ENCODE data around the gene MARK4.
"Not testable (repeated sequence)": the region's sequence is repeated elsewhere in the genome, so short reads cannot be mapped to it uniquely, and the experiment has no call there.

MARK4 gene

DNA sequence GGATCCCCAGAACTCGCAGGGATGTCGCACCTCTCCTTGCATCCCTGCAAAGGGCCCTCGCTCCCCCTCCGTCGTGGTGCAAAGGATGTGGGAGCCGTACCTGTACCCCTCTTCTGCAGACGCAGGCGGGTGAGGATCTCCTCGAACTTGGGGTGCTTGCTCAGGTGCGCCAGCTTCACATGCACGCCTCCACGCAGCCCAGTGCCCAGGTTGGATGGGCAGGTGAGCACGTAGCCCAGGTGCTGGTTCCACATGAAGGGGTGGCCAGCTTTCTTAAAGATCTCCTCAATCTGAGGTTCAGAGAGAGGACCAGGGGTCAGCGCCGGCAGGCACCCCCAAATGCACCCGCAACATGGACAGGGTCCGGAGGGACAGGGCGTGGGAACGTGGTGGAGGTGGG lies 56.3 kb downstream of the MARK4 start:
- no peak for DNase-seq

DNA sequence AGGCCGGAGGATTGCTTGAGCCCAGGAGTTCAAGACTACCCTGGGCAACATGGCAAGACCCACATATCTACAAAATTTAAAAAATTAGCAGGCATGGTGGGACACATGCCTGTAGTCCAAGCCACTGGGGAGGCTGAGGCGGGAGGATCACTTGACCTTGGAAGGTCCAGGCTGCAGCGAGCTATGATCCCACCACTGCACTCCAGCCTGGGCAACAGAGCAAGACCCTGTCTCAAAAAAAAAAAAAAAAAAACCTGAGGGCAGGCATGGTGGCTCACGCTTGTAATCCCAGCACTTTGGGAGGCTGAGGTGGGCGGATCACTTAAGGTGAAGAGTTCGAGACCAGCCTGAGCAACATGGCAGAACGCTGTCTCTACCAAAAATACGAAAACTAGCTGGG lies 58.3 kb downstream of the MARK4 start:
- DNase-seq, result not testable (repeated sequence)

DNA sequence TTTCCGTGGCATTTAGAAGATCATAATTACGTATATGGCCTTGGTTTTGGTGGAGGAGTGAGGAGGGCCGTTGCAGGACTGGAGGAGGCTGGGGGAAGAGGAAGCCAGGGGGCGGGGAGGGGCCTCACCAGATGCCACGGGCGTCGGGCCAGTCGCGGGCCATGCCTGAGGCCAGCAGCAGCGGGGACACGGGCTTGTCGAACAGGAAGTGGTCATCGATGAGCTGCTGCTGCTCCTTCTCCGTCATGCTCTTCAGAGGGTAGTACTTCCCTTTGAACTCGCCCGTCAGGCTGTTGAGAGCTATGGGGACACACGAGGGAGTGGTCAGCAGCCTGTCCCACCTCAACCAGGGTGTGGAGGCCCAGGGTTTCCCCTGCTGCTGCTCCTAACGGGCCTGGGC lies 60.5 kb downstream of the MARK4 start:
- no peak for DNase-seq

DNA sequence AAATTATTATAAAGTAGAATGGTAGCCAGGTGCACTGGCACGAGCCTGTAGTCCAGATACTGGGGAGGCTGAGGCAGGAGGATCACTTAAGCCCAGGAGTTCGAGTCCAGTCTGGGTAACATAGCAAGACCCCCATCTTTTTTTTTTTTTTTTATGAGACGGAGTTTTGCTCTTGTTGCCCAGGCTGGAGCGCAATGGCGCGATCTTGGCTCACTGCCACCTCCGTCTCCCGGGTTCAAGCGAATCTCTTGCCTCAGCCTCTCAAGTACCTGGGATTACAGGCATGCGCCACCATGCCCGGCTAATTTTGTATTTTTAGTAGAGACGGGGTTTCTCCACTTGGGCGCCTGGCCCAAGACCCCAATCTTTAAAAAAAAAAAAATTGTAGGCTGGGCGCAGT lies 61.2 kb downstream of the MARK4 start:
- DNase-seq, result not testable (repeated sequence)

DNA sequence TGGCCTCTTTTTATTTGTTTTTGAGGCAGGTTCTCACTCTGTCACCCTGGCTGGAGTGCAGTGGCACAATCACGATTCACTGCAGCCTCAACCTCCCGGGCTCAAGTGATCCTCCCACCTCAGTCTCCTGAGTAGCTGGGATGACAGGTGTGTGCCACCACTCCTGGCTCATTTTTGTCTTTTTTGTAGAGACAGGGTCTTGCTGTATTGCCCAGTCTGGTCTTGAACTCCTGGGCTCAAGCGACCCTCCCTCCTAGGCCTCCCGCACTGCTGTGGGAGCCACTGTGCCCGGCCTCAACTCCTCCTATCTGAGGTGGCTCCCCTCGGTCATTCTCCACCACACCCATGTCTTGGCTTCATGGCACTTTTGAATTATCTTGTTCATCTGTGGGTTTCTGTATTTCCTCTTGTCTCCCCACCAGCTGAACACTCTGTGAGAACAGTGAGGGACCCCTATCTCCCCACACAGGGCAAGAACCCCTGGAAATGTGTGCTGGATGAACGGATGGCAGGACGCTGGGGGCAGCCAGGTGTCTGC lies 63.7 kb downstream of the MARK4 start:
- DNase-seq, result no peak

DNA sequence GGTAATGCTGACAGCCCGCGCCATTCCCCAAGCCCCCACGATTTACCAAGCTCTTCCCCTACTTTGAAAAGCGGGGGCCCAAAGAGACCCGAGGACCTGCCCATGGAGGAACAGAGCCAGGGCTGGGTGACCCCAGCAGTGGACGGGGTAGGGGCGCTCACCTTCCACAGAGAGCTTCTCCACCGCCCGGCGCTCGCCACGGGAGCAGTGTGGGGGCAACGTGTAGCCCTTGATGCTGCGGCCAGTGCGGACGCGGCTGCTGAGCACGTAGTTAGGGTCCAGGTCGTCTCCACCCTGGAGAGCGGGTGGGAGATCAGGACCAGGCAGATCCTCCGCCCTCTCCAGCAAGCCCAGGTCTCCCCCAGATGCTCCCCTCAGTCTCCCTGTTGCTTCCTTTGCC lies 64.2 kb downstream of the MARK4 start:
- DNase-seq, result no peak

DNA sequence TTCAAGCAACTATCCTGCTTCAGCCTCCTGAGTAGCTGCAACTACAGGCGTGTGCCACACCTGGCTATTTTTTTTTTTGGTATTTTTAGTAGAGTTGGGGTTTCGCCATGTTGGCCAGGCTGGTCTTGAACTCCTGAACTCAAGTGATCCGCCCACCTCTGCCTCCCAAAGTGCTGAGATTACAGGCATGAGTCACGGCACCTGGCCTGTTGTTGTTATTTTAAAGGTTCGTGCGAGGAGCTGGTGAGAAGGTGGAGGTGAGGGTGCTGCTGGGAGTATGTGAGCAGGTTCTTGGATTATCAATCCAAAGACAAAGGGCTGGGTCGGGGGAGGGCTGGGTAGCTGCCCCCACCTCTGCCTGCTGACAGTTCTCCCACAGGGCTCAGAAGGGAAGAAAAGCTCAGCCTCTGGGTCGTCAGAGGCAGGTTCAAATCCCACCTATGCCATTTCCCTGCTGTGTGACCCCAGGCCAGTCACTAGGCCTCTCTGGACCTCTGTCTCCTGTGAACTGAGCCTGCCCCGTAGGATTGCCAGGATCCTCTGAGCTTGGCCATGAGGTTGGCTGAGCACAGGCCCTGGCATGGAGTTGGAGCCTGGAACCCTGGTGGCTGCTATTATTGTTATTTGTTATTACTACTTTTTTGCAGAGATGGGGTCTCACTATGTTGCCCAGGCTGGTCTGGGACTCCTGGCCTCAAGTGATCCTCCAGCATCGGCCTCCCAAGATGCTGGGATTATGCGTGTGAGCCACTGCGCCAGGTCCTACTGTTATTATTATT lies 70.1 kb downstream of the MARK4 start:
- DNase-seq, result no peak

DNA sequence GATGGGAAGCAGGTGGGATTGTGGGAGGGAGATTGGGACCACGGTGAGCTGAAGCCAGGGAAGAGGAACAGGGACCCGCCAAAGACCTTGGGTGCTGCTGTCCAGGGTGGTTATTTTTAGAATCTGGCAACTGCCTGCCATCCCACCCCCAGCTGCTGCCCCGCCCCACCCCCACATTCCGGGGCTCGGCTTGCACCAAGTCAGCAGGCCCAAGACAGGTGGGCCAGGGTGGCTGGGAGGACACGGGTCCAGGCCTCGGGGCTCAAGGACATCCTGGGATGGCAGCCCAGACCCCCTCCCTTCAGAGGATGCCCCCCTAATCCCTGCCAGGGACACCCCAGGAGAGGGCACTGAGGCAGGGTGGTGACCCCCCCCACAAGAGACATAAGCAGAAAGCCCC lies 70.8 kb downstream of the MARK4 start:
- no peak for DNase-seq

DNA sequence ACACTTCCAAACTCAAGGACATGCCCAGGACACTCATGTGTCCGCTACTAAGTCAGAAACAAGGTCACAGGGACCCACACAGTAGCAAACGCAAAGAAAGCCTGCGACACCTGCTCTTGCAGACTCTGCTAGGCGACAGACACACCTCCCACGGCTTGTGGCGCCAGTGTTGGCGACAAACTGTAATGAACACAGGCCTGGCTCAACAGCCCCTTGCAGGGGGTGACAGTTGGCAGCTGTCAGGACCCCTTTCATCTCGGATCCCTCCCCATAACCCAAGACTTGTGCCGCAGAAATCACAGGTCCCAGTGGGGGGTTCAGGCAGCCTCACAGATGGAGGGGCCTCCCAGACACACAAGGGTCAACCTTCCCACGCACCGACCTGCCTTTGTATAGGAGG lies 71.2 kb downstream of the MARK4 start:
- DNase-seq, result no peak

DNA sequence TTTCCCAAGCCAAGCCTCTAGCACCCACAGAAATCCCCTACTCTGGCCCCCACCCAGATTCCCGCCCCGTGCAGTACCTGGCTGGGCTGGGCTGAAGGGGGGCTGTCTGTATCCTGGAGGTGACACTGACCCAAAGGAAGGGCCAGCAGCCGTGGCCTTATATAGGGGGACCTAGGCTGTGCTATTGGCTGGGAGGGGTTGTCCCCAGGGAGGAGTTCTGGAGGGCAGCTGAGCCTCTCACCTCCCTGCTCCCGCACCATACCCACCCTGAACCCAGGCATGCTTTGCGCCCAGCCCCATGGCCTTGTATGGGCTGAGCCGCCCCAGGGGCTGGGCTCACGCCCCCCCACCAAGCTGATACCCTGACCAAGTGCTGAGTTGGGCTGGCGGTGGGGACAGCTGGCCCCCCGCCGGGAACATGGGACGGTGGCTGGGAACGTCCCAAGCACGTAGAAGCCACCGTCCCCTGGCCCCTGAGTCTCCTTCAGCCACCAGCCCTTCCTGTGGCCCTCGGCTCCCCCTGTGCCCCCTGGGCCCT lies 71.7 kb downstream of the MARK4 start, which contains the start of gene CKM:
Gene CKM, minus strand, starts transcription at position 132 of the 538 bp plus-strand sequence. CDS start 3,162 bp downstream, outside the sequence.
- no peak for DNase-seq

DNA sequence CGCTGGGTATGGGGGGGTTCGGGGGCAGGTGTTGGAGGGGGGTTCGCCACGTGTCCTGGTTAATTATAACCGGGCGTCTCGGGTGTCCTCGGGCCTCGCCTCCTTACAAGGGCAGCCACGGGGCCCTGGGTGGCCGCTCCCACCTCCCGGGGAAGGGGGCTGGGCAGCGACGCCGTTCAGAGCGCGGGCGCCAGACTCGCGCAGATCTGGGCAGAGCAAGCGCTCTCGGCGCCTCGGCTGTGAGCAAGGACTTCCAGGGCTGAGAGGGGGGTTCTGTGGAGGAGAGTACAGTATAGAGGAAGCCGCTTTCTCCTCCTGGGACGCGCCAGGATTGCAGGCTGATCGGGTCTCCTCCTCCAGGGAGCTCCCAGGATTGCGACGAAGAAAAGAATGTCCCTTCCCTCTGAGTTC lies 72.6 kb downstream of the MARK4 start:
- no peak for DNase-seq

DNA sequence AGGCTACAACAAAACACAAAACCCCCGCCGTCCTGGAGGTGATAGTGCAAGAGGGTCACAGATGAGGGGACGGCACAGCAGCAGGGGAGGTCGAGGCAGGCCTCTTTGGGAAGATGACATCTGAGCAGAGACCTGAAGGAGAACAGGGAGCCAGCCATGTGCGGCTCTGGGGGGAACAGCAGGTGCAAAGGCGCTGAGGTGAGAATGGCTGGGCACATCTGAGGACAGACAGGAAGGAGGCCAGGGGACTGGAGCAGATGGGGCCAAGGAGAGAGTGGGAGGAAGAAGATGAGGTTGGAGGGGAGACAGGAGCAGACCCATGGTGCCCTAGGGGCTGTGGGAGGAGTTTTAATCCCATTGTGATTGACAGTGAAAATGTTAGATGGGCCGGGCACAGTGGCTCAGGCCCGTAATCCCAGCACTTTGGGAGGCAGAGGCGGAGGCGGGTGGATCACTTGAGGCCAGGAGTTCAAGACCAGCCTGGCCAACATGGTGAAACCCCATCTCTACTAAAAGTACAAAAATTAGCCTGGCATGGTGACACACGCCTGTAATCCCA lies 73.4 kb downstream of the MARK4 start:
- DNase-seq, result no peak

DNA sequence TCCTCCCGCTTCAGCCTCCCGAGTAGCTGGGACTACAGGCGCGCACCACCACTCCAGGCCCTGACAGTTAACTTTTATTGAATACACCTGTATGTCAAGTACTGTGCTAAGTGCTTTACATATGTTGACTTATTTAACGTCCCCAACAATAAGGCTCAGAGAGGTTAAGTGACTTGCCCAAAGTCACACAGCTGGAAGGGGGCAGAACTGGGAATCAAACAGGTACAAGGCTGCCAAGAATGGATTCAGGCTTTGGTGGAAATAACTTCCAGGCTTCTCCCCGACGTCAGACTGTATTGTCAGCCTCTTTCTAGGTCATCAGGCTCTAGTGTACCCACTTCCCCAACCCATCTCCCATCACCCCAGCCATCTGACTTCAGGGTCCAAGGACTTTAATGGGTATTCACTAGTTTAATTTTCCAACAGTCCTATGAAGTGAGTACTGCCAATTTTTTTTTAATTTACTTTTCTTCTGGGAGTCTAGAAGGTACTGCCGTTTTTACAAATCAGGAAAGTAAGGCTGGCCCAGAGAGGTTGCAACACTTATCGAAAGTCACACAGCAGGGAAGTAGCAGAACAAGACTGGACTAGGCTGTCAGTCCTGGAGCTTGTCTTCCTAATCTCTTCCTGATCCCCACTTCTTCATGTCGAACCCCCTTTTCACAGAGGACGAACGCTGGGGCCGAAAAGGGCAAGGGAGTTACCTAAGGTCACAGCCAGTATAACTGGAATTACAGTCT lies 76.5 kb downstream of the MARK4 start:
- DNase-seq, result no peak

DNA sequence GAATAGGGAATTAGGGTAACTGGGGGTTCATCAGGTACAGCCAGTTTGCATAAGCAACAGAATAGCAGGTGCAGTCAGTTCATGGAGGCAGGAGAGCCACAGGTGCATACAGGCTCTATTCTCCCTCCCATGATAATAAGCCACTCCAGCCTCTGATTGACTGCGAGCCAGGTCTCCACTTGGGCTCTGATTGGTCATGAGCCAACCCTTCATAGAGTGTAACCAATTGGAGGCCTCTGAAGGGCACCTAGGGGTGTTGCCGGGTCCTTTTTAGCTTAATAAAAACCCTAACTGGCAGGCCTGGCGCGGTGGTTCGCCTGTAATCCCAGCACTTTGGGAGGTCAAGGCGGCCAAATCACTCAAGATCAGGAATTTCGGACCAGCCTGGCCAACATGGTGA lies 80.3 kb downstream of the MARK4 start:
- DNase-seq, result no peak

DNA sequence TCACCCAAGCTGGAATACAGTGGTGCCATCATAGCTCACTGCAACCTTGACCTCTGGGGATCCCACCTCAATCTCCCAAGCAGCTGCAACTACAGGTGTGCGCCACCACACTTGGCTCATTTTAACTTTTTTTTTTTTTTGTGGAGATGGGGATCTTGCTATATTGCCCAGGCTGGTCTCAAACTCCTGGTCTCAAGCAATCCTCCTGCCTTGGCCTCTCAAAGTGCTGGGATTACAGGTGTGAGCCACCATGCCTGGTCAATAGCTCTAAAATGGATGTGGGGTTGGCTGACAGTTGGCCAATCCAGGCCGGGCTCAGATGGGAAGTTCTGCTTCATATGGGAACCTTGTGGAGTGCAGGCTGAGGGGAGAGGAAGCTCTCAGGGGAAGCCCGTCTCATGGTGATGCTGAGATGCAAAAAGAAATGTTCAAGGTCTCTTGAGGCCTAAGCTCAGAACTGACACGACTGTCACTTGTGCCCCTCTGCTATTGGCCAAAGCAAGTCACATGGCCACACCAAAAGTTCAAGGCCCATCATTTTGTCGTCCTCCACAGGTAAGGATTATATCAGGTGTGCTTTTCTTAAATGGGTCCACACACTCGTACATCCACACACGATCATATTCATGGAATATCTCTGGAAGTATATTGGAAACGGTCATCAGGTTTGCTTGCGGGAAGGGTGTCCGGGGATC lies 82.7 kb downstream of the MARK4 start:
- no peak for DNase-seq

DNA sequence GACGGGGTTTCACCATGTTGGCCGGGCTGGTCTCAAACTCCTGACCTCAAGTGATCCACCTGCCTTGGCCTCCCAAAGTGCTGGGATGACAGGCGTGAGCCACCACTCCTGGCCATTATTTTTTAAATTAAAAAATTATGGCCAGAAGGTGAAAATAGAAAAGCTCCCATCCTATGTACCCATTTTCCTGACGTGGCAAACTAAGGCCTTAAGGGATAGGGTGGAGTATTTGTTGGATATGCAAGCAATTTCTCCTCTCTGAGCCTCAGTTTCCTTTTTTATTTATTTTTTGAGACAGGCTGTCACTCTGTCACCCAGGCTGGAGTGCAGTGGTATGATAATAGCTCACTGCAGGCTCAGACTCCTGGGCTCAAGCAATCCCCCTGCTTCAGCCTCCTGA lies 83.8 kb downstream of the MARK4 start:
- not testable (repeated sequence) for DNase-seq

DNA sequence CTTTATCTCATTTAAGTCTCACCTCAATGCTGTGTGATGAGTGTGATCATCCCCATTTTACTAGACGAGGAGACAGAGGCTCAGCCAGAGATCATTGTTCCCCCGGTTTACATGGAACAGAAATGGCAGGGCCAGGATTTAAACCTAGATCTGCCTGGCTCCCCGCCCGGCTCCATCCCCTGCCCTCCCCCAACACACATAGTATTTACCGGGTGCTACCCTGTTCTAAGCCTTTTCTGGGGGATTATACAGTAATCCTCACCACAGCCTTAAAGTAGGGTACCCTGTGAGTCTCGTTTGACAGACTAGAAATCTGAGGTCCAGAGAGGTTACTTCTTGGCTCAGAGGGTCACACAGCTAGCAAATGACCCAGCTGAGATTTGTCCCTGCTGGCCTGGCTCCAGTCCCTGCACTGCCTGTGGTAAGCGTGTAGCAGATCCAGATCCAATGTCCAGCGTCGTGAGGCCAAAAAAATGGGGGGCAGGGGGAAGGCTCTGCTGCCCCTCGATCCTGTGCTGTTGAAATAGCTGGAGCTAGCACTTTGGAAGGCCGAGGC lies 85.7 kb downstream of the MARK4 start:
- DNase-seq, result no peak

DNA sequence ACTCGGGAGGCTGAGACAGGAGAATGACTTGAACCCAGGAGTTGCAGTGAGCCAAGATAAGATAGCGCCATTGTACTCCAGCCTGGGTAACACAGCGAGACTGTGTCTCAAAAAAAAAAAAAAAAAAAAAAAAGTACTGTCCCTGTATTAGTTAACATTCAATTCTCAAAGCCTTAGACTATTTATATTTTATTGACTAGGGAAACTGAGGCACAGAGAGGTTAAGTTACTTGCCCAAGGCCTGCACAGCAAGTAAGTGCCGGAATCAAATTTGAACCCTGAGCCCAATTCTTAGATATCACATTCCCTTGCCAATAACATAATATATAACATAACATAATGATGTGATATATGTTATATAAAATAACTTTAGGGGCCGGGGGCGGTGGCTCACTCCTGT lies 88.6 kb downstream of the MARK4 start:
- DNase-seq, result no peak

DNA sequence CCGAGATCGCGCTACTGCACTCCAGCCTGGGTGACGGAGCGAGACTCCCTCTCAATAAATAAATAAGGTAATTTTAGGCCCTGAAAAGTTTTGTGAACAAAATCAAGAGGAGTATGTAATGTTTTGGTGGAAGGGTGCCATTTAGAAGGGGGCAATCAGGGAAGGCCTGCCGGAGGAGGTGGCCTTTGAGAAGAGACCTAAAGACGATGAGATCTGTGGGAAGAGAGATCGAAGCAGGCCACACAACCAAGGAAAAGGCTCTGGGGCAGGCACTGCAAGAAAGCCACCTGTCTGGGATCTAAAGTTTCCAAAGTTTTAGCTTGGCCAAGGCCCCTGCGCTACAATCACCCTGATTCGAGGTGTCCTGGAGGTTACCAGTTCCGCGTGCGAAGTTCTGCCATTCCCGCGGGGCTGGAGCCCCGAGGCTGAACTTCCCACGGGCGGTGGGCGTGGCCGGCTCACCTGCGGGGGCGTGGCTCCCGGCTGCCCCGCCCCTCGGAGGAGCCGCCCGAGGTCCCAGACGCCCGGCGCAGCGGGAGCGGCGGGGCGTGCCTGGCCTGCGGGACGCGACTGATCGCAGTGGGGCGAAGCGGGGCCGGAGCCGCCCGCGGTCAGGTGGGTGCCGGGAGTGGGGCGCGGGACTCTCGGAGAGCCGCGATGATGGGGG lies 89.3 kb downstream of the MARK4 start, which contains the start of gene KLC3:
Gene KLC3, plus strand, starts transcription at position 519 of the 667 bp plus-strand sequence. CDS start 4,792 bp downstream, outside the sequence.
- no peak for DNase-seq

DNA sequence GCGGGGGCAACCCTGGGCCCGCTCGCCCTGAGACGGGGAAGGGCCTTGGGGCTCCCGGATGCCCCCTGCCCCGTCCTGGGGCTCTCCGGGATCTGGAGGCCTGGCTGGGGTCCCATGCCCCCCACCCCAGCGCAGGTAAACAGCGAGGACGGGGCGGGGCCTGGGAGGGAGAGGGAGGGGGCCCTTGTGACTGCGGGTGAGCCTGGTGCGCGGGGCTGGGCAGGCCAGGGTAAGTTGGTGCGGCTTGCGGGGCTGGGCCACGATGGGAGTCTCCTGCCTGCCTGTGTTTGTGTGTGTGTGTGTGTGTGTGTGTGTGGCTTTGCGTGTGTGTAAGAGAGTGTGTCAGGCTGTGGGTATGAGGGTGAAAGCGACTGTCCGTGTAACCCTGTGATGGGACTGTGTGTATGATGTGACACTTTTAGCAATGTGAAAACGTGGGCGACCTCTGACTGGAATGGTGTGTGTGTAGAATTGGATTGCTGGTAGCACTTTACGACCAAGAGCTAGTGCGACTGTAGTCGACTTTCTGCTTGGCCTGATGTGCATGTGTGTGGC lies 89.9 kb downstream of the MARK4 start:
- no peak for DNase-seq

DNA sequence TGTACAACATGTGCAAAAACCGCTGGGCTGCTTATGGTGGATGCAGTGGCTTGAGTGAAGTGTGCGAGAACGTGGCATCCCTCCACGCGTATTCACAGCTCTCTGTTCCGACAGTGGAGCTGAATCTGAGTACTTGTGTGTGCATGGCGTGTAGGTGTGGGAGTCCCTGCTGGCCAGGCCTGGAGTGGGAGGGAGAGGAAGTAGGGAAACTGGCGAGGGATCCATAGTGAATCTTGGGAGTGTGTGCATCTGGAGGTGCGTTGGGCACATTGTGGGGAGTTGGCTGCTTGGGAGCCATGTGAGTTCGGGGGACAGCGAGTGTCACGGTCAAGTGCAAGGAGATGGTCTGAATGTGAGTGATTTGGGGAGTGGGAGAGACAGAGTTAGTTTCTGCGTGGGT lies 91.8 kb downstream of the MARK4 start:
- no peak for DNase-seq

Data from activated gamma-delta T cell (primary cell).